GM21825 (cell line): Measurements from ENCODE around the gene KCTD14.
A peak's percentile ranks its signal among the peaks of the same experiment; 100 is the strongest.
"Not testable (repeated sequence)": the region's sequence is repeated elsewhere in the genome, so short reads cannot be mapped to it uniquely, and the experiment has no call there.

ENCODE experiments used
- ATAC-seq: cut with Tn5 transposase; IDR thresholded peaks from one replicate; pipeline ENCODE4 v1.9.1; 2021; ENCODE audit warnings: mild to moderate bottlenecking, moderate library complexity; ENCODE audit not compliant: unreplicated experiment

The KCTD14 gene

GRCh38 chr11:78027759-78028158, 4.7 kb upstream of the KCTD14 start:
- ATAC-seq: no peak

GRCh38 chr11:78025378-78025777, 2.3 kb upstream of the KCTD14 start:
- no peak for ATAC-seq

GRCh38 chr11:78023426-78023825, 350 bp upstream of the KCTD14 start:
- no peak for ATAC-seq

- no peak for ATAC-seq
These were observed 1.5 kb downstream of the KCTD14 start for GRCh38 chr11:78021611-78022010.

GRCh38 chr11:78020246-78020645, 2.8 kb downstream of the KCTD14 start:
- ATAC-seq: no peak

GRCh38 chr11:78019808-78020207, 3.3 kb downstream of the KCTD14 start:
- no peak for ATAC-seq

GRCh38 chr11:78015878-78016277, 7.2 kb downstream of the KCTD14 start:
- no peak for ATAC-seq

GRCh38 chr11:78014937-78015520, 8.0 kb downstream of the KCTD14 start:
- ATAC-seq: not testable (repeated sequence)

- no peak for ATAC-seq
These were observed 11.8 kb downstream of the KCTD14 start for GRCh38 chr11:78011301-78011700.

- no peak for ATAC-seq
These were observed 12.3 kb downstream of the KCTD14 start for GRCh38 chr11:78010755-78011154.

- ATAC-seq: no peak
These were observed 12.8 kb downstream of the KCTD14 start for GRCh38 chr11:78010304-78010703.

- no peak for ATAC-seq
These were observed 14.0 kb downstream of the KCTD14 start for GRCh38 chr11:78009062-78009461.

- peak; percentile 62 for ATAC-seq
These were observed 22.9 kb downstream of the KCTD14 start for GRCh38 chr11:78000193-78000592.

GRCh38 chr11:77999446-78000030, 23.5 kb downstream of the KCTD14 start:
- ATAC-seq: no peak

- peak; percentile 98 for ATAC-seq
These were observed 28.4 kb downstream of the KCTD14 start, which contains the start of gene INTS4 for GRCh38 chr11:77994434-77995362. TSS of gene INTS4 (minus strand) at chr11:77994668. CDS start at chr11:77994643, 25 bp downstream.

GRCh38 chr11:77993902-77994301, 29.2 kb downstream of the KCTD14 start:
- no peak for ATAC-seq

- ATAC-seq: no peak
These were observed 32.1 kb downstream of the KCTD14 start for GRCh38 chr11:77990981-77991380.

- ATAC-seq: not testable (repeated sequence)
These were observed 36.6 kb downstream of the KCTD14 start for GRCh38 chr11:77986456-77986855.

- ATAC-seq: no peak
These were observed 41.6 kb downstream of the KCTD14 start for GRCh38 chr11:77981346-77981947.

- peak; percentile 75 for ATAC-seq
These were observed 54.7 kb downstream of the KCTD14 start for GRCh38 chr11:77968337-77968736.

- ATAC-seq: no peak
These were observed 55.3 kb downstream of the KCTD14 start for GRCh38 chr11:77967753-77968152.
